Measurements from ENCODE around the gene TRPM3. TPM values are rescaled to one million over a fixed set of nuclear protein-coding genes. Genes with fewer than 3 reads are reported as not detected.

Gene TRPM3
- total and polyA plus RNA-seq, 9 of the 15 experiments (the other 6 are each of a cell fraction or from before 2014, with no cell fraction given): 0.04 TPM; not detected in 8

- TF ChIP-seq ZNF140 (CRISPR knock-in tag; IDR thresholded peaks at IDR 0.05) (no peak), NR3C1 (CRISPR knock-in tag; IDR thresholded peaks at IDR 0.05) (no peak), PHF20 (IDR thresholded peaks at IDR 0.05; ENCODE audit: partially characterized antibody) (no peak), RCOR1 (IDR thresholded peaks at IDR 0.05; ENCODE audit: borderline replicate concordance in 1 of 2, low read depth in 2 of 2, low read length in 2 of 2) (peak; percentile 33 to 94; a peak in 3 of 4 replicates), CBFA2T2 (conservative IDR thresholded peaks at IDR 0.05) (peak; percentile 93), CCAR2 (IDR thresholded peaks at IDR 0.05; ENCODE audit: low read depth, low read length) (no peak), ZNF318 (IDR thresholded peaks at IDR 0.05; ENCODE audit: borderline replicate concordance in 1 of 2, low read depth in 1 of 2) (peak in 1 of 2 experiments; percentile 54; a peak in 1 of 4 replicates), CXXC5 (CRISPR knock-in tag; IDR thresholded peaks at IDR 0.05) (peak; percentile 83), ZNF197 (CRISPR knock-in tag; IDR thresholded peaks at IDR 0.05; ENCODE audit: low read depth) (no peak), THRA (IDR thresholded peaks at IDR 0.05) (peak; percentile 98), SPI1 (IDR thresholded peaks at IDR 0.05; ENCODE audit: borderline replicate concordance, low read depth, low read length) (0 out of 2 replicates have a peak, but pooled peaks have one; percentile 37), HDAC3 (IDR thresholded peaks at IDR 0.05; ENCODE audit: borderline replicate concordance, partially characterized antibody) (peak; percentile 65), ZNF79 (CRISPR knock-in tag; IDR thresholded peaks at IDR 0.05; ENCODE audit: low read depth) (no peak), CREB1 (IDR thresholded peaks at IDR 0.05) (peak; percentile 54; the same call in 1 of the 2 replicates), CREB1 (CRISPR knock-in tag; IDR thresholded peaks at IDR 0.05) (peak; percentile 49; the same call in 1 of the 2 replicates), ZNF449 (CRISPR knock-in tag; IDR thresholded peaks at IDR 0.05) (no peak), RFX1 (IDR thresholded peaks at IDR 0.05) (no peak)
Measured at GRCh38 chr9:70485273-70485858, 636.1 kb downstream of the TRPM3 start (continued).

All from K562 (cell line).